Measurements from ENCODE around the gene CCDC201. TPM values are rescaled to one million over a fixed set of nuclear protein-coding genes. Genes with fewer than 3 reads are reported as not detected.
"Not testable (repeated sequence)": the region's sequence is repeated elsewhere in the genome, so short reads cannot be mapped to it uniquely, and the experiment has no call there.

Gene CCDC201
- total RNA-seq, 1 experiment from 2014 or later, result not detected

DNA sequence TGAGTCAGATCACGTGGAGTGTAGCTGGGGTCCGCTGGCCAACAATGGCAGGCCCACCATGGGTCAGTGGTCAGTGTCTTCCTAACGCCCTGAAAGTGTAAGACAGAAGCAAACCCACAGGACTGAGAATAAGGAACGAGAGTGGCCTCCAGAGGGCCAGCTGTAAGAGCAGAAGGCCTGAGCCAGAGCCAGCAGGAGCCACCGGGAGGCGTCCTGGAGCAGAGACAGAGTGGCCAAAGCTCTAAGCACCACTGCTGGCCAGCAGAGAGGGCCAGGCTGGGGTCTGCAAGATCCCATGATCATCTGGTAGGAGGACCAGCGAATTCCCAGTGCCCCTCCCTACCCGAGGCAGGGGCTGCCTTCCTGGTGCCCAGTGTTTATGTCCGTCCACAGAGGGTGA, 9.2 kb downstream of the CCDC201 start:
- no peak overlapping the region for H2BK15ac ChIP-seq (ENCODE audit: low read depth, low read length)
- no peaks in the 10 kb centered on the region for H3K79me2 ChIP-seq (ENCODE audit: insufficient read depth, low read length)
- peaks cover 8% of the 10 kb centered on the region for H3K27me3 Mint-ChIP-seq (ENCODE audit: low read depth)
- H3K27me3 ChIP-seq (ENCODE audit: insufficient read depth, low read length), result no peaks in the 10 kb centered on the region
- TF ChIP-seq, protein P1, sequence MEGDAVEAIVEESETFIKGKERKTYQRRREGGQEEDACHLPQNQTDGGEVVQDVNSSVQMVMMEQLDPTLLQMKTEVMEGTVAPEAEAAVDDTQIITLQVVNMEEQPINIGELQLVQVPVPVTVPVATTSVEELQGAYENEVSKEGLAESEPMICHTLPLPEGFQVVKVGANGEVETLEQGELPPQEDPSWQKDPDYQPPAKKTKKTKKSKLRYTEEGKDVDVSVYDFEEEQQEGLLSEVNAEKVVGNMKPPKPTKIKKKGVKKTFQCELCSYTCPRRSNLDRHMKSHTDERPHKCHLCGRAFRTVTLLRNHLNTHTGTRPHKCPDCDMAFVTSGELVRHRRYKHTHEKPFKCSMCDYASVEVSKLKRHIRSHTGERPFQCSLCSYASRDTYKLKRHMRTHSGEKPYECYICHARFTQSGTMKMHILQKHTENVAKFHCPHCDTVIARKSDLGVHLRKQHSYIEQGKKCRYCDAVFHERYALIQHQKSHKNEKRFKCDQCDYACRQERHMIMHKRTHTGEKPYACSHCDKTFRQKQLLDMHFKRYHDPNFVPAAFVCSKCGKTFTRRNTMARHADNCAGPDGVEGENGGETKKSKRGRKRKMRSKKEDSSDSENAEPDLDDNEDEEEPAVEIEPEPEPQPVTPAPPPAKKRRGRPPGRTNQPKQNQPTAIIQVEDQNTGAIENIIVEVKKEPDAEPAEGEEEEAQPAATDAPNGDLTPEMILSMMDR (conservative IDR thresholded peaks at IDR 0.05), result peak; percentile 75
- H3K4me1 ChIP-seq (ENCODE audit: insufficient read depth, low read length), result no peaks in the 10 kb centered on the region
- no peak overlapping the region for H3K56ac ChIP-seq (ENCODE audit: insufficient read length, low read depth, low read length)
- no peak overlapping the region for H3K27ac Mint-ChIP-seq
- H2AFZ ChIP-seq (ENCODE audit: low read length), result no peak overlapping the region
- no peak overlapping the region for H2BK20ac ChIP-seq (ENCODE audit: low read depth, low read length, poor library complexity, severe bottlenecking)
- no peak overlapping the region for H3K4ac ChIP-seq (ENCODE audit: low read depth, low read length)
- H4K8ac ChIP-seq (replicated peaks; ENCODE audit: insufficient read length, low read depth, low read length), result no peak overlapping the region
- peak; percentile 76 for DNase-seq
- no peak overlapping the region for H2AK5ac ChIP-seq (ENCODE audit: insufficient read length, low read length)
- H3K4me1 Mint-ChIP-seq, result peaks cover 3% of the 10 kb centered on the region in 2 experiments; a peak in 2 of 4 replicates
- H3K9me3 Mint-ChIP-seq, result peaks cover 0 to 2% of the 10 kb centered on the region in 2 experiments; a peak in 1 of 5 replicates
- H2BK12ac ChIP-seq (ENCODE audit: insufficient read length, low read depth, low read length), result no peak overlapping the region
- no peaks in the 10 kb centered on the region for H3K36me3 Mint-ChIP-seq (ENCODE audit: insufficient read depth in 1 of 3, low read depth in 3 of 3)
- no peak overlapping the region for H2BK5ac ChIP-seq (ENCODE audit: insufficient read length, low read length)
- no peak overlapping the region for H2BK120ac ChIP-seq (ENCODE audit: low read depth, low read length, poor library complexity, severe bottlenecking)
- H3K4me2 ChIP-seq (ENCODE audit: insufficient read depth, insufficient read length, low read length), result no peak overlapping the region
- H3K9me3 ChIP-seq (ENCODE audit: control insufficient read depth, low read depth, low read length), result no peaks in the 10 kb centered on the region
- H3K79me1 ChIP-seq (ENCODE audit: insufficient read depth, low read depth, low read length, poor library complexity, severe bottlenecking), result no peaks in the 10 kb centered on the region
- H3K4me3 Mint-ChIP-seq, result no peak overlapping the region
- no peak overlapping the region for H3K9ac ChIP-seq (ENCODE audit: extremely low read depth, insufficient read length, low read length)
- no peak overlapping the region for H3T11ph ChIP-seq (ENCODE audit: low read length)
- no peak overlapping the region for H4K5ac ChIP-seq (ENCODE audit: insufficient read length, low read depth, low read length)
- H3K27ac ChIP-seq (ENCODE audit: insufficient read length, low read depth, low read length), result no peak overlapping the region
- H4K20me1 ChIP-seq (ENCODE audit: control insufficient read depth, insufficient read depth, insufficient read length), result no peaks in the 10 kb centered on the region
- H3K18ac ChIP-seq (ENCODE audit: insufficient read length, low read depth, low read length), result no peak overlapping the region
- WGBS (ENCODE audit: extremely low coverage, insufficient read length, low lambda C conversion rate), result no CpG with 5 or more reads among the region's 9 CpGs
- no peak overlapping the region for H4K91ac ChIP-seq (ENCODE audit: insufficient read length, low read depth, low read length)
- H3K14ac ChIP-seq (ENCODE audit: insufficient read depth, low read length), result no peak overlapping the region
- no peaks in the 10 kb centered on the region for H3K23me2 ChIP-seq (ENCODE audit: insufficient read length, low read depth, low read length, poor library complexity, severe bottlenecking)
- H3K23ac ChIP-seq (ENCODE audit: insufficient read length, low read depth, low read length), result no peak overlapping the region

GRCh38 chr7:45856888-45857287, 16.0 kb downstream of the CCDC201 start:
- H3K27ac ChIP-seq (ENCODE audit: insufficient read length, low read depth, low read length); H2BK12ac ChIP-seq (ENCODE audit: insufficient read length, low read depth, low read length); H3K27me3 Mint-ChIP-seq (ENCODE audit: low read depth); H2AK5ac ChIP-seq (ENCODE audit: insufficient read length, low read length); H4K91ac ChIP-seq (ENCODE audit: insufficient read length, low read depth, low read length); H2BK20ac ChIP-seq (ENCODE audit: low read depth, low read length, poor library complexity, severe bottlenecking); H3K9me3 ChIP-seq (ENCODE audit: control insufficient read depth, low read depth, low read length); H2BK15ac ChIP-seq (ENCODE audit: low read depth, low read length); H3K23me2 ChIP-seq (ENCODE audit: insufficient read length, low read depth, low read length, poor library complexity, severe bottlenecking); H3T11ph ChIP-seq (ENCODE audit: low read length); H3K23ac ChIP-seq (ENCODE audit: insufficient read length, low read depth, low read length); H3K79me1 ChIP-seq (ENCODE audit: insufficient read depth, low read depth, low read length, poor library complexity, severe bottlenecking); H3K4ac ChIP-seq (ENCODE audit: low read depth, low read length); H3K79me2 ChIP-seq (ENCODE audit: insufficient read depth, low read length); H3K9me3 Mint-ChIP-seq; H3K4me1 ChIP-seq (ENCODE audit: insufficient read depth, low read length); H4K5ac ChIP-seq (ENCODE audit: insufficient read length, low read depth, low read length); H3K9ac ChIP-seq (ENCODE audit: extremely low read depth, insufficient read length, low read length); H3K14ac ChIP-seq (ENCODE audit: insufficient read depth, low read length); H3K36me3 Mint-ChIP-seq (ENCODE audit: insufficient read depth in 1 of 3, low read depth in 3 of 3); H3K4me3 Mint-ChIP-seq; H2AFZ ChIP-seq (ENCODE audit: low read length); H3K56ac ChIP-seq (ENCODE audit: insufficient read length, low read depth, low read length); H3K4me1 Mint-ChIP-seq; H2BK120ac ChIP-seq (ENCODE audit: low read depth, low read length, poor library complexity, severe bottlenecking); DNase-seq; H3K4me2 ChIP-seq (ENCODE audit: insufficient read depth, insufficient read length, low read length); H3K27ac Mint-ChIP-seq; H3K27me3 ChIP-seq (ENCODE audit: insufficient read depth, low read length); H4K20me1 ChIP-seq (ENCODE audit: control insufficient read depth, insufficient read depth, insufficient read length); H3K18ac ChIP-seq (ENCODE audit: insufficient read length, low read depth, low read length); H2BK5ac ChIP-seq (ENCODE audit: insufficient read length, low read length); H4K8ac ChIP-seq (replicated peaks; ENCODE audit: insufficient read length, low read depth, low read length): not testable (repeated sequence)
- WGBS (ENCODE audit: extremely low coverage, insufficient read length, low lambda C conversion rate), result no CpG with 5 or more reads among the region's 4 CpGs

All from H9 (cell line).